Vagina (tissue), 2 donors: ENCODE data around the gene C22orf39. TPM values are rescaled to one million over a fixed set of nuclear protein-coding genes. Genes with fewer than 3 reads are reported as not detected.

Experiments
- DNase-seq, 2 donors: peaks; one replicate each; pipeline ENCODE4 v3.0.0-alpha.2; 2017; ENCODE audit errors: extremely low spot score in 2 of 2
- H3K27ac ChIP-seq: fragments of 200-600 bp; sonication (generic); one replicate; pipeline ENCODE4 v1.5.1; 2019
- H3K27me3 ChIP-seq: fragments of 200-600 bp; sonication (generic); one replicate; pipeline ENCODE4 v1.5.1; 2019
- H3K36me3 ChIP-seq, 2 donors: fragments of 200-600 bp; sonication (generic); one replicate each; pipeline ENCODE4 v1.5.1; 2017 to 2019
- H3K4me1 ChIP-seq: fragments of 200-600 bp; sonication (generic); one replicate; pipeline ENCODE4 v1.5.1; 2019
- H3K4me3 ChIP-seq, 2 donors: fragments of 200-600 bp; sonication (generic); 1 replicate in 1 of 2; 2 replicates in 1 of 2; pipeline ENCODE4 v1.5.1; 2016 to 2019
- H3K9me3 ChIP-seq: fragments of 200-600 bp; sonication (generic); one replicate; pipeline ENCODE4 v1.5.1; 2019
- POLR2A ChIP-seq, 2 donors: fragments of 450-650 bp; IDR thresholded peaks; one replicate each; pipeline ENCODE4 v1.6.1; 2017; ENCODE audit warnings: antibody characterized with exemption in 2 of 2, mild to moderate bottlenecking in 2 of 2, moderate library complexity in 2 of 2
- POLR2AphosphoS5 ChIP-seq, 2 donors: sonication (generic); formaldehyde crosslinking; IDR thresholded peaks; one replicate each; pipeline ENCODE4 v1.9.0; 2017; ENCODE audit warnings: antibody characterized with exemption in 2 of 2, mild to moderate bottlenecking in 2 of 2, low read depth in 1 of 2; ENCODE audit not compliant: insufficient read depth in 1 of 2
- intact Hi-C: fragments of 100-400 bp; cut with DNase I; formaldehyde crosslinking; loops from one replicate; pipeline ENCODE4 v1.15.1; 2023
- total RNA-seq: library from RNA; depleted of rRNA; stranded (reverse); fragments of >200 nt; gene quantifications from one replicate; pipeline ENCODE4 v1.2.3, GENCODE V29; 2016
- TF ChIP-seq, protein P1 (sequence below), 3 experiments: fragments of 450-650 bp in 2 of 3; fragments of 200-600 bp in 1 of 3; sonication (generic) in 1 of 3; IDR thresholded peaks; one replicate each; pipeline ENCODE4 v1.5.1; 2017 to 2019; ENCODE audit warnings: antibody characterized with exemption in 3 of 3, mild to moderate bottlenecking in 2 of 3, moderate library complexity in 2 of 3

Gene C22orf39
- total RNA-seq, 1 donor from 2014 or later = 46.9 TPM

DNA sequence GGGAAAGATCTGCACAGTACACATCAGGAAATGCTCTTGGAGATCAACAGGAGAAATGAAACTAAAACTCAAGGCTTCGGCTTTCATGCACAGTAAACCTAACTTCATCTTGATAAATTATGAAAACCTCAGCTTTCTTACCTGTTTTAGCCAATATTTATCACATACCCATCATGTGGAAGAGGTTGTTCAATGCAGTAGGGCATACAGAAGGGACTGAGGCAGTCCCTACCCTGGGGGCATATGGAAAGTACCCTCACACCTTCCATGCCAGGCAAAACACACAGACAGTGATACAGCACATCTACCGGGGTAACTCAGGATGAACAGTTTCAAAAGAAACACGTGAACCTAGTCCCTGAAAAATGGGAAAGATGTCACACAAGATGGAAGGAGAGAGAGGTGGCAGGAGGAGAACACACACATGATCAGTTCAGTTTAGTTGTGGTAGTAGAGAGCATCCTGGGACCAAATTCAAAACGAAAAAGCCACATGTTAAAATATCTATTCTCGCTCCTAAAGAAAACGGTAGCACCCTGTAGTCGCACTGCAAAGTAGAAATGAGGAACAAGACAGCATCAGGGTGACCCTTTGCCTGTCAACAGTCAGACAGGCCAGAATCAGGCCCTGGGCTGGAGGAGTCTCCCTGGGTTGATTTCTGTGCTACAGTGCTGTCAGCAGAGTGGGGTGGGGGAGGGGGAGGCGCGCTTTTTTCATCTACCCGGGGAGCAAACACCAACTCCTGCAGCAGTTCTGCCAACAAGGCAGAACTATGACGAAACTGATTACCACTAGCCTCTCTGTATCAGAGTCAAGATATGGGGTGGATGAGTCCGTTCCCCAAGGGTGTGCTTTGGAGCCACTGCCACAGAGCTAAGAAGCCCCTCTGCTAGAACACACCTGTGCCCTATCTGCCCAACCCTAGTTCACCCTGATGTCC is 17.3 kb downstream of the C22orf39 start:
- Histone ChIP-seq H3K36me3 (peaks cover 0 to 11% of the 10 kb centered on the region in 2 donors), H3K4me1 (peaks cover 37% of the 10 kb centered on the region), H3K27me3 (no peaks in the 10 kb centered on the region), H3K4me3 (peak overlapping the region; percentile 81 to 93), H3K27ac (peak overlapping the region; percentile 51), H3K9me3 (no peaks in the 10 kb centered on the region)
- intact Hi-C loops = no loop called here
- TF ChIP-seq POLR2A (IDR thresholded peaks at IDR 0.05) = no peak
- TF ChIP-seq, protein P1, sequence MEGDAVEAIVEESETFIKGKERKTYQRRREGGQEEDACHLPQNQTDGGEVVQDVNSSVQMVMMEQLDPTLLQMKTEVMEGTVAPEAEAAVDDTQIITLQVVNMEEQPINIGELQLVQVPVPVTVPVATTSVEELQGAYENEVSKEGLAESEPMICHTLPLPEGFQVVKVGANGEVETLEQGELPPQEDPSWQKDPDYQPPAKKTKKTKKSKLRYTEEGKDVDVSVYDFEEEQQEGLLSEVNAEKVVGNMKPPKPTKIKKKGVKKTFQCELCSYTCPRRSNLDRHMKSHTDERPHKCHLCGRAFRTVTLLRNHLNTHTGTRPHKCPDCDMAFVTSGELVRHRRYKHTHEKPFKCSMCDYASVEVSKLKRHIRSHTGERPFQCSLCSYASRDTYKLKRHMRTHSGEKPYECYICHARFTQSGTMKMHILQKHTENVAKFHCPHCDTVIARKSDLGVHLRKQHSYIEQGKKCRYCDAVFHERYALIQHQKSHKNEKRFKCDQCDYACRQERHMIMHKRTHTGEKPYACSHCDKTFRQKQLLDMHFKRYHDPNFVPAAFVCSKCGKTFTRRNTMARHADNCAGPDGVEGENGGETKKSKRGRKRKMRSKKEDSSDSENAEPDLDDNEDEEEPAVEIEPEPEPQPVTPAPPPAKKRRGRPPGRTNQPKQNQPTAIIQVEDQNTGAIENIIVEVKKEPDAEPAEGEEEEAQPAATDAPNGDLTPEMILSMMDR (IDR thresholded peaks at IDR 0.05) = no peak
- no peak for TF ChIP-seq POLR2AphosphoS5 (IDR thresholded peaks at IDR 0.05; ENCODE audit: insufficient read depth in 1 of 2, low read depth in 1 of 2)
- no peak for DNase-seq

DNA sequence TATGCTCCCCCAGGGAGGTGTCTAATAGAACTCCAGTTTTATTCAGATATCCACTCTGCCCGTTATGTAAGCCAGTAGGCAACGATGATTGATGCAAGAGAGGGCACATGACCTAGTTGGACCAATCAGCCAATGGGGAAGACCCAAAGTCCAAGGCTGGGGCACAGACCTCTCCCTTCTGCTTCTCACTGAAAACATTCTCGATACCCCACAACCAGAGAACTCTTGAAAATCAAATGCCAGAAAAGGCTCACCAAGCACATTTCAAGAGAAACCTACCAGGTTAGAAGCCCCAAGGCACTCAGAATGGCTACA is 23.4 kb downstream of the C22orf39 start:
- Histone ChIP-seq H3K27ac (no peak overlapping the region), H3K9me3 (no peaks in the 10 kb centered on the region), H3K4me3 (no peak overlapping the region), H3K36me3 (no peaks in the 10 kb centered on the region), H3K4me1 (peaks cover 14% of the 10 kb centered on the region), H3K27me3 (no peaks in the 10 kb centered on the region)
- no peak for DNase-seq
- no peak for TF ChIP-seq POLR2A (IDR thresholded peaks at IDR 0.05)
- TF ChIP-seq POLR2AphosphoS5 (IDR thresholded peaks at IDR 0.05; ENCODE audit: insufficient read depth in 1 of 2, low read depth in 1 of 2) = no peak
- TF ChIP-seq, protein P1 (IDR thresholded peaks at IDR 0.05) = no peak
- intact Hi-C loops = no loop called here

DNA sequence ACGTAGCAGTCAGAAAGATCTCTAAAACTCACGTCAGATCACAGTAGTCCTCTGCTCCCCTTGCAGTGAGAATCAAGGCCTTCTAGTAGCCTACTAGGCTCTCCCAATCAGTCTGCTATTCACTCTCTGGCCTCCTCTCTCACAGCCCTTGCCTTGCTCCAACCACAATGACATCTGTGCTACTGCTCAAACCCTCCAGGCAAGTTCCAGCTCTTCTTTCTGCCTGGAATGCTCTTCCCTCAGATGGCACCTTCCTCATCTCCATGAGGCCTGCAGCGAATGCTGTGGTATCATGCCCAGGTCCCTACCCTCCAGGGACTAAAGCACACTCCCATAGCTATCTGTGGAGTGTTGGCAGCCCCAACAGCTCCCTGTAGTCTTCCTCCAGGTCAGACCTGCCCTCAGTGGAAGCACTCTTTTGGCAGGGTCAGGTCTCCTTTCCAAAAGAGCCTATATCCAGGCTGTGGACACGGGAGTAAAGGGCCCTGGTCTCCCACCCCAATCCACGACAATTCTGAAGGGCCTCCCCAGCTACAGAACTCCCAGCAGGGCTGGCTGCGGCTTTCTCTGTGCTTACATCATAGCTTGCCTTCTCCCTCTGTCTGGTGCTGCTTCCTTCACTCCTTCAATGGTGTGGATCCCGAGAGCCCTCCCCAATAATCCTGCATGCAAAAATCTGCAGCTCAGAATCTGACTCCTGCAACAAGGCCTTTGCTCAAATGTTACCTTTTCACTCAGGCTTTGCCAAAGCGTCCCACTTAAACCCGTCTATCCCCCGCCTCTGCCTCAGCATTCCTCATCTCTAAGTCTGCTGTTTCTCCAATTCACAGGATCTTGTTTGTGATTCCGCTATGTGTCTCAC is 24.8 kb downstream of the C22orf39 start:
- no peak overlapping the region for H3K27ac ChIP-seq
- no peak for TF ChIP-seq POLR2A (IDR thresholded peaks at IDR 0.05)
- TF ChIP-seq POLR2AphosphoS5 (IDR thresholded peaks at IDR 0.05; ENCODE audit: insufficient read depth in 1 of 2, low read depth in 1 of 2) = no peak
- TF ChIP-seq, protein P1 (IDR thresholded peaks at IDR 0.05) = no peak
- no peak for DNase-seq
- peaks cover 5% of the 10 kb centered on the region for H3K4me1 ChIP-seq
- no peak overlapping the region for H3K4me3 ChIP-seq
- no peaks in the 10 kb centered on the region for H3K36me3 ChIP-seq
- no peaks in the 10 kb centered on the region for H3K9me3 ChIP-seq
- H3K27me3 ChIP-seq = no peaks in the 10 kb centered on the region
- intact Hi-C loops = no loop called here

DNA sequence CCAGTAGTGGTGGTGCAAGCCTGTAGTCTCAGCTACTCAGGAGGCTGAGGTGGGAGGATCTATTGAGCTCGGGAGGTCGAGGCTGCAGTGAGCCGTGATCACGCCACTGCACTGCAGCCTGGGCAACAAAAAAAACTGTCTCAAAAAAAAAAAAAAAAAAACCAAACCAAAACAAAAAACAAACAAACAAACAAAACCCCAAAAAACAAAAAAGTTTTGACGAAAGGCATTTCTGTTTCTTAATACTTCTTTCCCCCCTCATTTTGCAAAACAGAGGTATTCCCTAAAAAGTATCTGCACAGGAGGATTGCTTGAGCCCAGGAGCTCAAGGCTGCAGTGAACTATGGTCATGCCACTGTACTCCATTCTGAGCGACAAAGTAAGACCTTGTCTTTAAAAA is 27.2 kb downstream of the C22orf39 start:
- Histone ChIP-seq H3K4me3 (no peak overlapping the region), H3K27ac (no peak overlapping the region), H3K27me3 (no peaks in the 10 kb centered on the region), H3K36me3 (no peaks in the 10 kb centered on the region), H3K4me1 (peaks cover 5% of the 10 kb centered on the region), H3K9me3 (no peaks in the 10 kb centered on the region)
- TF ChIP-seq POLR2A (IDR thresholded peaks at IDR 0.05) = no peak
- no peak for TF ChIP-seq POLR2AphosphoS5 (IDR thresholded peaks at IDR 0.05; ENCODE audit: insufficient read depth in 1 of 2, low read depth in 1 of 2)
- TF ChIP-seq, protein P1 (IDR thresholded peaks at IDR 0.05) = no peak
- no peak for DNase-seq
- intact Hi-C loops = no loop called here
